Smooth muscle cell (in vitro differentiated cells): ENCODE measurements around the gene FGF18. TPM values are rescaled to one million over a fixed set of nuclear protein-coding genes. Genes with fewer than 3 reads are reported as not detected.
A peak's percentile ranks its signal among the peaks of the same experiment; 100 is the strongest.

Experiments used
- DNase-seq: peaks from one replicate; lab custom pipeline; 2025; ENCODE audit not compliant: unreplicated experiment; lab: John Stamatoyannopoulos, UW
- H2AFZ ChIP-seq: fragments of 200-600 bp; sonication (generic); 2 replicates; pipeline ENCODE4 v1.6.0; 2016; ENCODE audit warnings: antibody characterized with exemption, low read depth, mild to moderate bottlenecking
- H3F3A ChIP-seq: fragments of 200-600 bp; sonication (generic); 2 replicates; pipeline ENCODE4 v1.6.0; 2017; ENCODE audit warnings: antibody characterized with exemption, low read depth
- H3K27ac ChIP-seq: fragments of 200-600 bp; sonication (generic); 2 replicates; pipeline ENCODE4 v1.5.1; 2016; ENCODE audit warnings: low read depth, mild to moderate bottlenecking
- H3K27me3 ChIP-seq: fragments of 200-600 bp; sonication (generic); 2 replicates; pipeline ENCODE4 v1.6.1; 2016; ENCODE audit warnings: low read depth, mild to moderate bottlenecking
- H3K36me3 ChIP-seq: fragments of 200-600 bp; sonication (generic); 2 replicates; pipeline ENCODE4 v1.5.1; 2016; ENCODE audit warnings: low read depth
- H3K4me1 ChIP-seq: fragments of 200-600 bp; sonication (generic); 2 replicates; pipeline ENCODE4 v1.5.1; 2016; ENCODE audit warnings: low read depth
- H3K4me2 ChIP-seq: fragments of 200-600 bp; sonication (generic); 2 replicates; pipeline ENCODE4 v1.6.0; 2016; ENCODE audit warnings: mild to moderate bottlenecking
- H3K4me3 ChIP-seq: fragments of 200-600 bp; sonication (generic); 2 replicates; pipeline ENCODE4 v1.5.1; 2016; ENCODE audit warnings: mild to moderate bottlenecking
- H3K79me2 ChIP-seq: fragments of 200-600 bp; sonication (generic); 2 replicates; pipeline ENCODE4 v1.6.0; 2016; ENCODE audit warnings: low read depth, mild to moderate bottlenecking
- H3K9ac ChIP-seq: fragments of 200-600 bp; sonication (generic); 2 replicates; pipeline ENCODE4 v1.6.0; 2016; ENCODE audit warnings: low read depth
- H3K9me3 ChIP-seq: fragments of 200-600 bp; sonication (generic); replicated peaks from 2 replicates; pipeline ENCODE4 v1.5.1; 2016; ENCODE audit warnings: low read depth
- H4K20me1 ChIP-seq: fragments of 200-600 bp; sonication (generic); 2 replicates; pipeline ENCODE4 v1.6.0; 2016; ENCODE audit warnings: low read depth
- CTCF ChIP-seq: fragments of 200-600 bp; sonication (generic); IDR thresholded peaks from 2 replicates; pipeline ENCODE4 v1.5.1; 2017; ENCODE audit warnings: borderline replicate concordance, mild to moderate bottlenecking, antibody characterized with exemption; ENCODE audit not compliant: insufficient read depth, poor library complexity, severe bottlenecking
- WGBS: methylation state at CpG from one replicate; pipeline ENCODE4 v1.1.7; 2016; ENCODE audit warnings: low lambda C conversion rate; 5-methylcytosine and 5-hydroxymethylcytosine counted together
- polyA plus RNA-seq: library from polyadenylated mRNA; unstranded; fragments of >200 nt; fragmentation: Nextera tagmentation; extraction: Ambion mirVana; gene quantifications from 2 replicates; pipeline ENCODE4 v1.2.1, GENCODE V29; 2016
- total RNA-seq: library from RNA; depleted of rRNA; stranded (reverse); fragments of >200 nt; gene quantifications from 2 replicates; pipeline ENCODE4 v1.2.3, GENCODE V29; 2014

The FGF18 gene
- total and polyA plus RNA-seq, 2 experiments from 2014 or later = 0.21 TPM; not detected in 1

GRCh38 chr5:171405615-171406014 lies 13.8 kb upstream of the FGF18 start:
- Histone ChIP-seq H3K27ac (peak overlapping the region; percentile 18), H4K20me1 (peaks cover 76% of the 10 kb centered on the region), H2AFZ (no peak overlapping the region), H3K4me2 (no peak overlapping the region), H3K36me3 (peaks cover 23% of the 10 kb centered on the region), H3K9ac (no peak overlapping the region), H3F3A (peaks cover 19% of the 10 kb centered on the region), H3K79me2 (peaks cover 70% of the 10 kb centered on the region), H3K4me1 (no peaks in the 10 kb centered on the region), H3K9me3 (no peaks in the 10 kb centered on the region), H3K27me3 (no peaks in the 10 kb centered on the region), H3K4me3 (no peak overlapping the region)
- DNase-seq = no peak
- peak; percentile 33 for TF ChIP-seq CTCF
- WGBS = 72% methylated on average over 3 of the region's 3 CpGs

- peaks cover 13% of the 10 kb centered on the region for H3K36me3 ChIP-seq
These were observed 12.2 kb upstream of the FGF18 start for GRCh38 chr5:171407234-171407633.

GRCh38 chr5:171409164-171410136 lies 10.0 kb upstream of the FGF18 start:
- peaks cover 57% of the 10 kb centered on the region for H3K79me2 ChIP-seq
- no peak for DNase-seq
- H3K4me3 ChIP-seq = no peak overlapping the region
- 93% methylated on average over 8 of the region's 8 CpGs for WGBS
- H3K4me1 ChIP-seq = no peaks in the 10 kb centered on the region
- H3K9me3 ChIP-seq = no peaks in the 10 kb centered on the region
- peaks cover 39% of the 10 kb centered on the region for H3F3A ChIP-seq
- H3K9ac ChIP-seq = no peak overlapping the region
- peaks cover 99% of the 10 kb centered on the region for H4K20me1 ChIP-seq
- H3K27me3 ChIP-seq = no peaks in the 10 kb centered on the region
- H3K36me3 ChIP-seq = peaks cover 14% of the 10 kb centered on the region
- no peak overlapping the region for H3K27ac ChIP-seq
- H2AFZ ChIP-seq = no peak overlapping the region
- TF ChIP-seq CTCF = no peak
- no peak overlapping the region for H3K4me2 ChIP-seq

More at GRCh38 chr5:171407234-171407633, 12.2 kb upstream of the FGF18 start:
- whole genome bisulfite sequencing = 91% methylated on average over 4 of the region's 4 CpGs
- H2AFZ ChIP-seq = no peak overlapping the region
- no peaks in the 10 kb centered on the region for H3K27me3 ChIP-seq
- peaks cover 57% of the 10 kb centered on the region for H3K79me2 ChIP-seq
- no peaks in the 10 kb centered on the region for H3K9me3 ChIP-seq
- H3K4me3 ChIP-seq = no peak overlapping the region
- peaks cover 79% of the 10 kb centered on the region for H4K20me1 ChIP-seq
- H3K4me2 ChIP-seq = no peak overlapping the region
- no peak for TF ChIP-seq CTCF
- no peaks in the 10 kb centered on the region for H3K4me1 ChIP-seq
- H3F3A ChIP-seq = peaks cover 28% of the 10 kb centered on the region
- no peak overlapping the region for H3K9ac ChIP-seq
- no peak for DNase-seq
- H3K27ac ChIP-seq = no peak overlapping the region

GRCh38 chr5:171410181-171410580 lies 9.3 kb upstream of the FGF18 start:
- no peaks in the 10 kb centered on the region for H3K27me3 ChIP-seq
- H3F3A ChIP-seq = peaks cover 39% of the 10 kb centered on the region
- no peak for DNase-seq
- WGBS = 51% methylated on average over 1 of the region's 1 CpG
- no peak overlapping the region for H2AFZ ChIP-seq
- no peaks in the 10 kb centered on the region for H3K4me1 ChIP-seq
- TF ChIP-seq CTCF = no peak
- H3K79me2 ChIP-seq = peaks cover 52% of the 10 kb centered on the region
- peaks cover 14% of the 10 kb centered on the region for H3K36me3 ChIP-seq
- no peak overlapping the region for H3K27ac ChIP-seq
- H3K9me3 ChIP-seq = no peaks in the 10 kb centered on the region
- no peak overlapping the region for H3K4me2 ChIP-seq
- peaks cover 99% of the 10 kb centered on the region for H4K20me1 ChIP-seq
- no peak overlapping the region for H3K9ac ChIP-seq
- H3K4me3 ChIP-seq = no peak overlapping the region
